ENCODE results near the gene MICAL3. TPM values are rescaled to one million over a fixed set of nuclear protein-coding genes. Genes with fewer than 3 reads are reported as not detected.

Gene MICAL3
- total RNA-seq, 1 donor from 2014 or later: 103 TPM

DNA sequence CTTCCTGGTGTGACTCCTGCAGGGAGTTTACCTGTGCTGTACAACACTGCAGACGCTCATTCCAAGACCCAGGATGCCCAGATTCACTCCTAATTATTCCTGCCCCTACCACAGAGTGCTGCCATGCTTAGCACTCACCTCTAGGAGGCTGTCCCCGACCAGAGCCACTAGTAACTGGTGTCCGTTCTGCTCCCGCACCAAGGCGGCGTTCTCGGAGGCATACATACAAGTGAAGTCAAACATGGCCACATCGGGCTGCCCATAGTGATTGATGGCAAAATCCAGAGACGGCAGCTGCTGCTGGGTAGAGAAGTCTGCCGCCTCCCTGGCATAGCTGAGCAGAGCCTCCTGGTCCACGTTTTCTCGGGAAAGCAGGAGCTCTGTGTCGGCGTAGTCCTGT is 127.8 kb downstream of the MICAL3 start:
- H3K9me3 Mint-ChIP-seq: no peaks in the 10 kb centered on the region
- peak overlapping the region; percentile 17 for H3K27ac Mint-ChIP-seq
- H3K4me1 Mint-ChIP-seq: peaks cover 20% of the 10 kb centered on the region
- no peaks in the 10 kb centered on the region for H3K27me3 Mint-ChIP-seq (ENCODE audit: low read depth)
- TF ChIP-seq, protein P1, sequence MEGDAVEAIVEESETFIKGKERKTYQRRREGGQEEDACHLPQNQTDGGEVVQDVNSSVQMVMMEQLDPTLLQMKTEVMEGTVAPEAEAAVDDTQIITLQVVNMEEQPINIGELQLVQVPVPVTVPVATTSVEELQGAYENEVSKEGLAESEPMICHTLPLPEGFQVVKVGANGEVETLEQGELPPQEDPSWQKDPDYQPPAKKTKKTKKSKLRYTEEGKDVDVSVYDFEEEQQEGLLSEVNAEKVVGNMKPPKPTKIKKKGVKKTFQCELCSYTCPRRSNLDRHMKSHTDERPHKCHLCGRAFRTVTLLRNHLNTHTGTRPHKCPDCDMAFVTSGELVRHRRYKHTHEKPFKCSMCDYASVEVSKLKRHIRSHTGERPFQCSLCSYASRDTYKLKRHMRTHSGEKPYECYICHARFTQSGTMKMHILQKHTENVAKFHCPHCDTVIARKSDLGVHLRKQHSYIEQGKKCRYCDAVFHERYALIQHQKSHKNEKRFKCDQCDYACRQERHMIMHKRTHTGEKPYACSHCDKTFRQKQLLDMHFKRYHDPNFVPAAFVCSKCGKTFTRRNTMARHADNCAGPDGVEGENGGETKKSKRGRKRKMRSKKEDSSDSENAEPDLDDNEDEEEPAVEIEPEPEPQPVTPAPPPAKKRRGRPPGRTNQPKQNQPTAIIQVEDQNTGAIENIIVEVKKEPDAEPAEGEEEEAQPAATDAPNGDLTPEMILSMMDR (IDR thresholded peaks at IDR 0.05; ENCODE audit: unreplicated experiment): peak; percentile 29
- H3K4me3 Mint-ChIP-seq: no peak overlapping the region
- peaks cover 26% of the 10 kb centered on the region for H3K36me3 Mint-ChIP-seq
- no peak for DNase-seq (ENCODE audit: low spot score in 2 of 2, unreplicated experiment in 2 of 2)

DNA sequence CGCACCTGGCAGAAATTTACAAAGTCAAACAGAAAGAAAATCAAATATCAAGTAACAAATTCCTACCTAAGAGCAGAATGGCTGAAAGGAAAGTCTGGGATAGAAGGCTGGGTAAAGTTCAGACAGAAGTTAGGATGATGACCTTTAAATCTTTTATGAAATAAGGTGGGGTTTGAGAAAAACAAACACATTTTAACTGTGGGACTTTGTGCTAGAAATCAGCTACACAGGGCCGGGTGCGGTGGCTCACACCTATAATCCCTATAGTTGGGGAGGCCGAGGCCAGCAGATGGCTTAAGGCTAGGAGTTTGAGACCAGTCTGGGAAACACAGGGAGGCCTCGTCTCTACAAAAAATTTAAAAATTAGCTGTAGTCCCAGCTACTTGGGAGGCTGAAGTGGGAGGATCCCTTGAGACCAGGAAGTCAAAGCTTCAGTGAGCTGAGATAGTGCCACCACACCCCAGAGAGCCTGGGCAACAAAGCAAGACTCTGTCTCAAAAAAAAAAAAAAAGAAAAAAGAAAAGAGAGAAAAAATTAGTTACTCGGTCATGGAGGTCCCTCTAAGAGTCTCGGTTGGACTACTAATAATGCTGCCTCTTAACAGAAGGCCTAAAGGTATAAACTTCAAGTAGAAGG is 130.3 kb downstream of the MICAL3 start:
- Mint-ChIP-seq H3K36me3 (peaks cover 23% of the 10 kb centered on the region), H3K4me1 (peaks cover 13% of the 10 kb centered on the region), H3K27ac (no peak overlapping the region), H3K27me3 (ENCODE audit: low read depth) (no peaks in the 10 kb centered on the region), H3K4me3 (no peak overlapping the region), H3K9me3 (no peaks in the 10 kb centered on the region)
- TF ChIP-seq, protein P1 (IDR thresholded peaks at IDR 0.05; ENCODE audit: unreplicated experiment): no peak
- no peak for DNase-seq (ENCODE audit: low spot score in 2 of 2, unreplicated experiment in 2 of 2)

DNA sequence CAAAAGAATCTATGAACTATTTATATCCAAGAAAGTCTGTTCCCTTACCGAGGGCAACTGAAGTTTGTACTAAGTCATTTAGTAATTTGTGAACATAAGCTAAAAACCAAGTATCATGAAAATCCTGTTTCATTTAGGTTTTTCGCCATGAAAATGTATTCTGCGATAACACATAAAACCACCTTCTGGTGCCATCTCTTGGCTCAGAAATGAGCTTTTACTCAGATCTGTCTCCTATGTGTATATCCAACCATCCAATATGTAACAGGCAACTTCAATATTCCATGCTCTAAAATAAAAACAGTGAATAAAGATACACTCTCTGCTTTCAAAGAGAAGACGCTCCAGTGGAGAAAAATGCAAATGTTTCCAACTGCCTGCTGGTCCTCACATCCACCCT is 132.0 kb downstream of the MICAL3 start:
- TF ChIP-seq, protein P1 (IDR thresholded peaks at IDR 0.05; ENCODE audit: unreplicated experiment): no peak
- Mint-ChIP-seq H3K27ac (no peak overlapping the region), H3K4me3 (no peak overlapping the region), H3K36me3 (peaks cover 23% of the 10 kb centered on the region), H3K27me3 (ENCODE audit: low read depth) (no peaks in the 10 kb centered on the region), H3K9me3 (no peaks in the 10 kb centered on the region), H3K4me1 (peaks cover 1% of the 10 kb centered on the region)
- no peak for DNase-seq (ENCODE audit: low spot score in 2 of 2, unreplicated experiment in 2 of 2)

DNA sequence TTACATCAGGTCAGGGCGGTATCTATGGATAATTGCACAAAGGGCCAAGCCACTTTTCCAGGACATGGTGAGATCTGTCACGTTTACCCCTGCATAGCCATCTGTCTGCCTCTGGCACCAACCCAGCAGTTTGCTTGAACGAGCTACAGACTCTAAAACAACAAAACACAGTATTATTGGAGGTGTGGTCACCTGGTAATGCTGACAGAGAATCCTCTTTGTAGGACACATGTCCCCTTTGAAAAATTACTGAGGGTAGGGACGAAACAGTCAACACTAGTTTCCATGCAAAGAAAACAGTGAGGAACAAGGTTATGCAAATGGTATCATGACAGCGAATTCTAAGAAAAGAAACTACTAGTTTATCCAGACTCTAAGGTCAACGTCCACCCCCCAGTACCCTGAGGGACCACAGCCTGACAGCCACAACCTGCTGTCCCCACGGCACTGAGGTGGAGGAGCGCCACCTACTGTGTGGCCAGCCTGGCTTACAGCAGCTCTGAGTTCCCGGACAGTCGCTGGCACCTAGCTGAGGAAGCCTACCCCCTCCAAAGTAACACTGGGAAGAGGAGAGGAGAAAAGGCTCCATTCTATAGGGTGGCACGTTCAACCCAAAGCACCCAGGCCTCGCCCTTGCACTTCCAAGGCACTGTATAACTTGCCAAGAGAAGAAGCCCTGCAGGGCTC is 132.7 kb downstream of the MICAL3 start:
- Mint-ChIP-seq H3K9me3 (no peaks in the 10 kb centered on the region), H3K4me3 (no peak overlapping the region), H3K27me3 (ENCODE audit: low read depth) (no peaks in the 10 kb centered on the region), H3K36me3 (peaks cover 28% of the 10 kb centered on the region), H3K4me1 (no peaks in the 10 kb centered on the region), H3K27ac (no peak overlapping the region)
- TF ChIP-seq, protein P1 (IDR thresholded peaks at IDR 0.05; ENCODE audit: unreplicated experiment): no peak
- no peak for DNase-seq (ENCODE audit: low spot score in 2 of 2, unreplicated experiment in 2 of 2)

DNA sequence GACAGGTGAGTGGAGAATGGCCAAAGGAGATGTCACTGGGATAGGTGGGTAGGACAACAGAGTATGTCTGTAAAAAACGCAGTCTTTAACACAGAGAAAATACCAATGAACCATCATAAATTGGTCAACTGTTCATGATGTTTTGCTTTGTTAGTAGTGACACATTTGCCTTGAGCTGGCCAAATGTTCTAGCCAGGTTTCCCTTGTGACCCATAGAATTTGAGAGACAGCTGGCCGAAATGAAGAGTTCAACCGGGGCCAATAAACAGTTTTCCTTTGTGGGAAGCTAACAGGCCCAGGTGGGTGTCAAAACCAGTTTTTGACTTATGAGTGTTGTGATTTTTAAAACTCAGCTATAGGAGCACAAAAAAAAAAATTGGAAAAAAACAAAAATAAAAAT is 133.5 kb downstream of the MICAL3 start:
- peaks cover 28% of the 10 kb centered on the region for H3K36me3 Mint-ChIP-seq
- TF ChIP-seq, protein P1 (IDR thresholded peaks at IDR 0.05; ENCODE audit: unreplicated experiment): no peak

More for the DNA sequence above, 133.5 kb downstream of the MICAL3 start:
- H3K4me1 Mint-ChIP-seq: no peaks in the 10 kb centered on the region
- H3K4me3 Mint-ChIP-seq: no peak overlapping the region
- no peaks in the 10 kb centered on the region for H3K27me3 Mint-ChIP-seq (ENCODE audit: low read depth)
- H3K27ac Mint-ChIP-seq: no peak overlapping the region
- DNase-seq (ENCODE audit: low spot score in 2 of 2, unreplicated experiment in 2 of 2): no peak
- H3K9me3 Mint-ChIP-seq: no peaks in the 10 kb centered on the region

Data from mesothelial cell of epicardium (in vitro differentiated cells).